ENCODE measurements around the gene FNIP1. TPM values are rescaled to one million over a fixed set of nuclear protein-coding genes. Genes with fewer than 3 reads are reported as not detected.
A peak's percentile ranks its signal among the peaks of the same experiment; 100 is the strongest.

FNIP1 gene
- total and polyA plus RNA-seq, 9 of the 15 experiments (the other 6 are each of a cell fraction or from before 2014, with no cell fraction given) = 5.0 to 32.8 (median 18.4) TPM

DNA sequence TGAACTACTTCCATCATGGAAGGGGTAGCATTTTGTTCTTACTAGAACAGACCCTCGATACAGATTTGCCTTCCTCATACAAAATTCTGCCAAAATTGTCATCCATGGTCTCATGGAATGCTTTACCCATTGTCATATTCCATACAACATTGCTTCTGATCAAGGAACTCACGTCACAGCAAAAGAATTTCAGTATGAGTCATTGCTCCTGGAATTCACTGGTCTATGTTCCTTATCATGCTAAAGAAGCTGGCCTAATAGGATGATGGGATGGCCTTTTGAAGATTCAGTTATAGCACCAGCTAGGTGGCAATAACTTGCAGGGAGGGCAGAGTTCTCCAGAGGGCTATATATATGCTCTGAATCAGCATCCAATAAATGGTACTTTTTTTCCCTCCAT, 18.2 kb upstream of the FNIP1 start (continued):
- TF ChIP-seq, protein P1, sequence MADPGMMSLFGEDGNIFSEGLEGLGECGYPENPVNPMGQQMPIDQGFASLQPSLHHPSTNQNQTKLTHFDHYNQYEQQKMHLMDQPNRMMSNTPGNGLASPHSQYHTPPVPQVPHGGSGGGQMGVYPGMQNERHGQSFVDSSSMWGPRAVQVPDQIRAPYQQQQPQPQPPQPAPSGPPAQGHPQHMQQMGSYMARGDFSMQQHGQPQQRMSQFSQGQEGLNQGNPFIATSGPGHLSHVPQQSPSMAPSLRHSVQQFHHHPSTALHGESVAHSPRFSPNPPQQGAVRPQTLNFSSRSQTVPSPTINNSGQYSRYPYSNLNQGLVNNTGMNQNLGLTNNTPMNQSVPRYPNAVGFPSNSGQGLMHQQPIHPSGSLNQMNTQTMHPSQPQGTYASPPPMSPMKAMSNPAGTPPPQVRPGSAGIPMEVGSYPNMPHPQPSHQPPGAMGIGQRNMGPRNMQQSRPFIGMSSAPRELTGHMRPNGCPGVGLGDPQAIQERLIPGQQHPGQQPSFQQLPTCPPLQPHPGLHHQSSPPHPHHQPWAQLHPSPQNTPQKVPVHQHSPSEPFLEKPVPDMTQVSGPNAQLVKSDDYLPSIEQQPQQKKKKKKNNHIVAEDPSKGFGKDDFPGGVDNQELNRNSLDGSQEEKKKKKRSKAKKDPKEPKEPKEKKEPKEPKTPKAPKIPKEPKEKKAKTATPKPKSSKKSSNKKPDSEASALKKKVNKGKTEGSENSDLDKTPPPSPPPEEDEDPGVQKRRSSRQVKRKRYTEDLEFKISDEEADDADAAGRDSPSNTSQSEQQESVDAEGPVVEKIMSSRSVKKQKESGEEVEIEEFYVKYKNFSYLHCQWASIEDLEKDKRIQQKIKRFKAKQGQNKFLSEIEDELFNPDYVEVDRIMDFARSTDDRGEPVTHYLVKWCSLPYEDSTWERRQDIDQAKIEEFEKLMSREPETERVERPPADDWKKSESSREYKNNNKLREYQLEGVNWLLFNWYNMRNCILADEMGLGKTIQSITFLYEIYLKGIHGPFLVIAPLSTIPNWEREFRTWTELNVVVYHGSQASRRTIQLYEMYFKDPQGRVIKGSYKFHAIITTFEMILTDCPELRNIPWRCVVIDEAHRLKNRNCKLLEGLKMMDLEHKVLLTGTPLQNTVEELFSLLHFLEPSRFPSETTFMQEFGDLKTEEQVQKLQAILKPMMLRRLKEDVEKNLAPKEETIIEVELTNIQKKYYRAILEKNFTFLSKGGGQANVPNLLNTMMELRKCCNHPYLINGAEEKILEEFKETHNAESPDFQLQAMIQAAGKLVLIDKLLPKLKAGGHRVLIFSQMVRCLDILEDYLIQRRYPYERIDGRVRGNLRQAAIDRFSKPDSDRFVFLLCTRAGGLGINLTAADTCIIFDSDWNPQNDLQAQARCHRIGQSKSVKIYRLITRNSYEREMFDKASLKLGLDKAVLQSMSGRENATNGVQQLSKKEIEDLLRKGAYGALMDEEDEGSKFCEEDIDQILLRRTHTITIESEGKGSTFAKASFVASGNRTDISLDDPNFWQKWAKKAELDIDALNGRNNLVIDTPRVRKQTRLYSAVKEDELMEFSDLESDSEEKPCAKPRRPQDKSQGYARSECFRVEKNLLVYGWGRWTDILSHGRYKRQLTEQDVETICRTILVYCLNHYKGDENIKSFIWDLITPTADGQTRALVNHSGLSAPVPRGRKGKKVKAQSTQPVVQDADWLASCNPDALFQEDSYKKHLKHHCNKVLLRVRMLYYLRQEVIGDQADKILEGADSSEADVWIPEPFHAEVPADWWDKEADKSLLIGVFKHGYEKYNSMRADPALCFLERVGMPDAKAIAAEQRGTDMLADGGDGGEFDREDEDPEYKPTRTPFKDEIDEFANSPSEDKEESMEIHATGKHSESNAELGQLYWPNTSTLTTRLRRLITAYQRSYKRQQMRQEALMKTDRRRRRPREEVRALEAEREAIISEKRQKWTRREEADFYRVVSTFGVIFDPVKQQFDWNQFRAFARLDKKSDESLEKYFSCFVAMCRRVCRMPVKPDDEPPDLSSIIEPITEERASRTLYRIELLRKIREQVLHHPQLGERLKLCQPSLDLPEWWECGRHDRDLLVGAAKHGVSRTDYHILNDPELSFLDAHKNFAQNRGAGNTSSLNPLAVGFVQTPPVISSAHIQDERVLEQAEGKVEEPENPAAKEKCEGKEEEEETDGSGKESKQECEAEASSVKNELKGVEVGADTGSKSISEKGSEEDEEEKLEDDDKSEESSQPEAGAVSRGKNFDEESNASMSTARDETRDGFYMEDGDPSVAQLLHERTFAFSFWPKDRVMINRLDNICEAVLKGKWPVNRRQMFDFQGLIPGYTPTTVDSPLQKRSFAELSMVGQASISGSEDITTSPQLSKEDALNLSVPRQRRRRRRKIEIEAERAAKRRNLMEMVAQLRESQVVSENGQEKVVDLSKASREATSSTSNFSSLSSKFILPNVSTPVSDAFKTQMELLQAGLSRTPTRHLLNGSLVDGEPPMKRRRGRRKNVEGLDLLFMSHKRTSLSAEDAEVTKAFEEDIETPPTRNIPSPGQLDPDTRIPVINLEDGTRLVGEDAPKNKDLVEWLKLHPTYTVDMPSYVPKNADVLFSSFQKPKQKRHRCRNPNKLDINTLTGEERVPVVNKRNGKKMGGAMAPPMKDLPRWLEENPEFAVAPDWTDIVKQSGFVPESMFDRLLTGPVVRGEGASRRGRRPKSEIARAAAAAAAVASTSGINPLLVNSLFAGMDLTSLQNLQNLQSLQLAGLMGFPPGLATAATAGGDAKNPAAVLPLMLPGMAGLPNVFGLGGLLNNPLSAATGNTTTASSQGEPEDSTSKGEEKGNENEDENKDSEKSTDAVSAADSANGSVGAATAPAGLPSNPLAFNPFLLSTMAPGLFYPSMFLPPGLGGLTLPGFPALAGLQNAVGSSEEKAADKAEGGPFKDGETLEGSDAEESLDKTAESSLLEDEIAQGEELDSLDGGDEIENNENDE (IDR thresholded peaks at IDR 0.05; ENCODE audit: low read depth, low read length) = no peak
- peak; percentile 88 for TF ChIP-seq ATF7 (IDR thresholded peaks at IDR 0.05)
- peak; percentile 81 to 91 for TF ChIP-seq TRIM24 (IDR thresholded peaks at IDR 0.05)
- TF ChIP-seq SMARCE1 (IDR thresholded peaks at IDR 0.05) = peak; percentile 68
- TF ChIP-seq EHMT2 (IDR thresholded peaks at IDR 0.05) = peak; percentile 81
- TF ChIP-seq DPF2 (IDR thresholded peaks at IDR 0.05) = peak; percentile 78
- TF ChIP-seq, protein P2, sequence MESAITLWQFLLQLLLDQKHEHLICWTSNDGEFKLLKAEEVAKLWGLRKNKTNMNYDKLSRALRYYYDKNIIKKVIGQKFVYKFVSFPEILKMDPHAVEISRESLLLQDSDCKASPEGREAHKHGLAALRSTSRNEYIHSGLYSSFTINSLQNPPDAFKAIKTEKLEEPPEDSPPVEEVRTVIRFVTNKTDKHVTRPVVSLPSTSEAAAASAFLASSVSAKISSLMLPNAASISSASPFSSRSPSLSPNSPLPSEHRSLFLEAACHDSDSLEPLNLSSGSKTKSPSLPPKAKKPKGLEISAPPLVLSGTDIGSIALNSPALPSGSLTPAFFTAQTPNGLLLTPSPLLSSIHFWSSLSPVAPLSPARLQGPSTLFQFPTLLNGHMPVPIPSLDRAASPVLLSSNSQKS (CRISPR knock-in tag; IDR thresholded peaks at IDR 0.05) = no peak
- TF ChIP-seq ETV5 (CRISPR knock-in tag; IDR thresholded peaks at IDR 0.05; ENCODE audit: low read depth) = no peak
- peak; percentile 42 for TF ChIP-seq TAF9B (IDR thresholded peaks at IDR 0.05; ENCODE audit: partially characterized antibody)
- TF ChIP-seq TEAD1 (CRISPR knock-in tag; IDR thresholded peaks at IDR 0.05) = peak; percentile 83 to 96; a peak in 3 of 4 replicates
- TF ChIP-seq SMARCC2 (IDR thresholded peaks at IDR 0.05; ENCODE audit: low read depth) = peak; percentile 51; the same call in 1 of the 2 replicates
- 0 out of 2 replicates have a peak, but pooled peaks have one; percentile 11 for TF ChIP-seq NFIC (IDR thresholded peaks at IDR 0.05)
- TF ChIP-seq CBX3 (IDR thresholded peaks at IDR 0.05; ENCODE audit: borderline replicate concordance in 1 of 2, low read length in 2 of 2) = peak in 1 of 2 experiments; percentile 80; a peak in 1 of 3 replicates
- TF ChIP-seq, protein P3, sequence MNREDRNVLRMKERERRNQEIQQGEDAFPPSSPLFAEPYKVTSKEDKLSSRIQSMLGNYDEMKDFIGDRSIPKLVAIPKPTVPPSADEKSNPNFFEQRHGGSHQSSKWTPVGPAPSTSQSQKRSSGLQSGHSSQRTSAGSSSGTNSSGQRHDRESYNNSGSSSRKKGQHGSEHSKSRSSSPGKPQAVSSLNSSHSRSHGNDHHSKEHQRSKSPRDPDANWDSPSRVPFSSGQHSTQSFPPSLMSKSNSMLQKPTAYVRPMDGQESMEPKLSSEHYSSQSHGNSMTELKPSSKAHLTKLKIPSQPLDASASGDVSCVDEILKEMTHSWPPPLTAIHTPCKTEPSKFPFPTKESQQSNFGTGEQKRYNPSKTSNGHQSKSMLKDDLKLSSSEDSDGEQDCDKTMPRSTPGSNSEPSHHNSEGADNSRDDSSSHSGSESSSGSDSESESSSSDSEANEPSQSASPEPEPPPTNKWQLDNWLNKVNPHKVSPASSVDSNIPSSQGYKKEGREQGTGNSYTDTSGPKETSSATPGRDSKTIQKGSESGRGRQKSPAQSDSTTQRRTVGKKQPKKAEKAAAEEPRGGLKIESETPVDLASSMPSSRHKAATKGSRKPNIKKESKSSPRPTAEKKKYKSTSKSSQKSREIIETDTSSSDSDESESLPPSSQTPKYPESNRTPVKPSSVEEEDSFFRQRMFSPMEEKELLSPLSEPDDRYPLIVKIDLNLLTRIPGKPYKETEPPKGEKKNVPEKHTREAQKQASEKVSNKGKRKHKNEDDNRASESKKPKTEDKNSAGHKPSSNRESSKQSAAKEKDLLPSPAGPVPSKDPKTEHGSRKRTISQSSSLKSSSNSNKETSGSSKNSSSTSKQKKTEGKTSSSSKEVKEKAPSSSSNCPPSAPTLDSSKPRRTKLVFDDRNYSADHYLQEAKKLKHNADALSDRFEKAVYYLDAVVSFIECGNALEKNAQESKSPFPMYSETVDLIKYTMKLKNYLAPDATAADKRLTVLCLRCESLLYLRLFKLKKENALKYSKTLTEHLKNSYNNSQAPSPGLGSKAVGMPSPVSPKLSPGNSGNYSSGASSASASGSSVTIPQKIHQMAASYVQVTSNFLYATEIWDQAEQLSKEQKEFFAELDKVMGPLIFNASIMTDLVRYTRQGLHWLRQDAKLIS (CRISPR knock-in tag; IDR thresholded peaks at IDR 0.05) = no peak

Data from K562 (cell line).